ENCODE data around the gene ZNF547.

Gene ZNF547

DNA sequence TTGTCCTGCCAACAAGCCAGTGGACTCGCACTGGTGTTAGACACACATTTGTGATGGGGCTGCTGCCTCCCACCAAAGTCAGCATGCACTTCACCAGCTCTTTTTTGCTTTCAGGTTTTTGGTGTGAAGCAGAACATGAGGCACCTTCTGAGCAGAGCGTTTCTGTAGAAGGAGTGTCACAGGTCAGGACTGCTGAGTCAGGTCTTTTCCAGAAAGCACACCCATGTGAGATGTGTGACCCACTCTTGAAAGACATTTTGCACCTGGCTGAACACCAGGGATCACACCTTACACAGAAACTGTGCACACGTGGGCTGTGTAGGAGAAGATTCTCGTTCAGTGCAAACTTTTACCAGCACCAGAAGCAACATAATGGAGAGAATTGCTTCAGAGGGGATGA lies 7.4 kb upstream of the ZNF547 start:
- Histone ChIP-seq H3K9me3 (ENCODE audit: control insufficient read depth, insufficient read depth, low read length) (peaks cover 53% of the 10 kb centered on the region), H3K9me2 (replicated peaks; ENCODE audit: control insufficient read depth, low read length) (no peaks in the 10 kb centered on the region), H3K27ac (ENCODE audit: low read depth, low read length) (no peak overlapping the region), H3K27me3 (ENCODE audit: control insufficient read depth, low read length) (no peaks in the 10 kb centered on the region), H3F3A (ENCODE audit: control insufficient read depth, insufficient read depth) (no peaks in the 10 kb centered on the region), H4K20me1 (ENCODE audit: control insufficient read depth, insufficient read depth, low read depth, low read length) (no peaks in the 10 kb centered on the region), H3K4me2 (ENCODE audit: low read length) (no peak overlapping the region), H3K36me3 (ENCODE audit: control insufficient read depth, low read length) (no peaks in the 10 kb centered on the region), H3K79me2 (ENCODE audit: control insufficient read depth, low read length) (no peaks in the 10 kb centered on the region), H3K4me1 (ENCODE audit: control insufficient read depth, low read length) (peaks cover 4% of the 10 kb centered on the region; the same call in 1 of the 2 replicates), H3K4me3 (ENCODE audit: low read length) (no peak overlapping the region)
- TF ChIP-seq EZH2phosphoT487 (IDR thresholded peaks at IDR 0.05; ENCODE audit: borderline replicate concordance, low read length) = no peak
- TF ChIP-seq, protein P1, sequence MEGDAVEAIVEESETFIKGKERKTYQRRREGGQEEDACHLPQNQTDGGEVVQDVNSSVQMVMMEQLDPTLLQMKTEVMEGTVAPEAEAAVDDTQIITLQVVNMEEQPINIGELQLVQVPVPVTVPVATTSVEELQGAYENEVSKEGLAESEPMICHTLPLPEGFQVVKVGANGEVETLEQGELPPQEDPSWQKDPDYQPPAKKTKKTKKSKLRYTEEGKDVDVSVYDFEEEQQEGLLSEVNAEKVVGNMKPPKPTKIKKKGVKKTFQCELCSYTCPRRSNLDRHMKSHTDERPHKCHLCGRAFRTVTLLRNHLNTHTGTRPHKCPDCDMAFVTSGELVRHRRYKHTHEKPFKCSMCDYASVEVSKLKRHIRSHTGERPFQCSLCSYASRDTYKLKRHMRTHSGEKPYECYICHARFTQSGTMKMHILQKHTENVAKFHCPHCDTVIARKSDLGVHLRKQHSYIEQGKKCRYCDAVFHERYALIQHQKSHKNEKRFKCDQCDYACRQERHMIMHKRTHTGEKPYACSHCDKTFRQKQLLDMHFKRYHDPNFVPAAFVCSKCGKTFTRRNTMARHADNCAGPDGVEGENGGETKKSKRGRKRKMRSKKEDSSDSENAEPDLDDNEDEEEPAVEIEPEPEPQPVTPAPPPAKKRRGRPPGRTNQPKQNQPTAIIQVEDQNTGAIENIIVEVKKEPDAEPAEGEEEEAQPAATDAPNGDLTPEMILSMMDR (IDR thresholded peaks at IDR 0.05; ENCODE audit: low read depth, low read length, poor library complexity, severe bottlenecking) = no peak

DNA sequence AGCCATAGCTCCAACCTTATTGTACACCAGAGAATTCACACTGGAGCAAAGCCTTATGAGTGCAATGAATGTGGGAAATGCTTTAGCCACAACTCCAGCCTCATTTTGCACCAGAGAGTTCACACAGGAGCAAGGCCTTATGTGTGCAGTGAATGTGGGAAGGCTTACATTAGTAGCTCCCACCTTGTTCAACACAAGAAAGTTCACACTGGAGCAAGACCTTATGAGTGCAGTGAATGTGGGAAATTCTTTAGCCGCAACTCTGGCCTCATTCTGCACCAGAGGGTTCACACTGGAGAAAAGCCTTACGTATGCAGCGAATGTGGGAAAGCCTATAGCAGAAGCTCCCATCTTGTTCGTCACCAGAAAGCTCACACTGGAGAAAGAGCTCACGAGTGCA lies 5.9 kb upstream of the ZNF547 start:
- H3K9me3 ChIP-seq (ENCODE audit: control insufficient read depth, insufficient read depth, low read length) = peaks cover 47% of the 10 kb centered on the region

DNA sequence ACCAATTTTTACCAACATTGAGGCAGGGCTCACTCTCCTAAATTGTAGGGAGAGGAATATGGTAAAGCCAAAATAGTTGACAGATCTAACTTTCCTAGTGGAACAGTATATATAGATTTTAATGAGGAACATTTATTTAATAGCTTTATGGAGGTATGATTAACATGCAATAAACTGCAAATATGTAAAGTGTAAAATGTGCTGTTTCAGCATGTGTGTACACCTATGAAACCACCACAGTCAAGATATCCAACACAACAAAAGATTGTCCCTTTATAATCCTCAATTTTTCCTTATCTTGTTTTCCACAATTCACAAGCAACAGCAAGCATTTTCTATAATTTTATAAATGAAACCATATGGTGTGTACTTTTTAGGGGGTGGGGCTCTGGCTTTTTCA lies 4.1 kb upstream of the ZNF547 start:
- Histone ChIP-seq H3K4me2 (ENCODE audit: low read length) (no peak overlapping the region), H3K4me3 (ENCODE audit: low read length) (no peak overlapping the region), H3K9me2 (replicated peaks; ENCODE audit: control insufficient read depth, low read length) (no peaks in the 10 kb centered on the region), H3F3A (ENCODE audit: control insufficient read depth, insufficient read depth) (peaks cover 7% of the 10 kb centered on the region), H3K9me3 (ENCODE audit: control insufficient read depth, insufficient read depth, low read length) (peaks cover 51% of the 10 kb centered on the region), H3K27ac (ENCODE audit: low read depth, low read length) (no peak overlapping the region), H3K27me3 (ENCODE audit: control insufficient read depth, low read length) (no peaks in the 10 kb centered on the region), H4K20me1 (ENCODE audit: control insufficient read depth, insufficient read depth, low read depth, low read length) (no peaks in the 10 kb centered on the region), H3K79me2 (ENCODE audit: control insufficient read depth, low read length) (no peaks in the 10 kb centered on the region), H3K4me1 (ENCODE audit: control insufficient read depth, low read length) (peaks cover 13% of the 10 kb centered on the region), H3K36me3 (ENCODE audit: control insufficient read depth, low read length) (no peaks in the 10 kb centered on the region)
- TF ChIP-seq EZH2phosphoT487 (IDR thresholded peaks at IDR 0.05; ENCODE audit: borderline replicate concordance, low read length) = no peak
- TF ChIP-seq, protein P1 (IDR thresholded peaks at IDR 0.05; ENCODE audit: low read depth, low read length, poor library complexity, severe bottlenecking) = no peak

More for the DNA sequence above, 5.9 kb upstream of the ZNF547 start:
- H3K4me2 ChIP-seq (ENCODE audit: low read length) = no peak overlapping the region
- H3K79me2 ChIP-seq (ENCODE audit: control insufficient read depth, low read length) = no peaks in the 10 kb centered on the region
- no peak overlapping the region for H3K27ac ChIP-seq (ENCODE audit: low read depth, low read length)
- no peak for TF ChIP-seq EZH2phosphoT487 (IDR thresholded peaks at IDR 0.05; ENCODE audit: borderline replicate concordance, low read length)
- TF ChIP-seq, protein P1 (IDR thresholded peaks at IDR 0.05; ENCODE audit: low read depth, low read length, poor library complexity, severe bottlenecking) = no peak
- H3F3A ChIP-seq (ENCODE audit: control insufficient read depth, insufficient read depth) = peaks cover under 1% of the 10 kb centered on the region; the same call in 1 of the 2 replicates
- no peaks in the 10 kb centered on the region for H3K36me3 ChIP-seq (ENCODE audit: control insufficient read depth, low read length)
- no peaks in the 10 kb centered on the region for H3K27me3 ChIP-seq (ENCODE audit: control insufficient read depth, low read length)
- no peaks in the 10 kb centered on the region for H4K20me1 ChIP-seq (ENCODE audit: control insufficient read depth, insufficient read depth, low read depth, low read length)
- no peak overlapping the region for H3K4me3 ChIP-seq (ENCODE audit: low read length)
- peaks cover under 1% of the 10 kb centered on the region; the same call in 1 of the 2 replicates for H3K4me1 ChIP-seq (ENCODE audit: control insufficient read depth, low read length)
- no peaks in the 10 kb centered on the region for H3K9me2 ChIP-seq (replicated peaks; ENCODE audit: control insufficient read depth, low read length)

Measured in DOHH2 (cell line).